GM18951 (cell line): Measurements from ENCODE around the gene RHO.
"Not testable (repeated sequence)": the region's sequence is repeated elsewhere in the genome, so short reads cannot be mapped to it uniquely, and the experiment has no call there.

ENCODE experiments used
- POLR2A ChIP-seq: IDR thresholded peaks from 4 replicates; pipeline ENCODE4 v1.6.1; 2011; ENCODE audit warnings: mild to moderate bottlenecking; ENCODE audit not compliant: insufficient read length, insufficient read depth; ENCODE audit errors: extremely low read depth
- in situ Hi-C: fragments of 300-500 bp; cut with MboI; formaldehyde crosslinking; loops from one replicate; pipeline ENCODE4 v1.12.0; 2022; ENCODE audit warnings: low sequenced_read_pairs, mixed read lengths, inconsistent platforms; ENCODE audit not compliant: unreplicated experiment

The RHO gene

GRCh38 chr3:129533406-129533805, 5.0 kb downstream of the RHO start:
- in situ Hi-C loops = no loop called here
- no peak for TF ChIP-seq POLR2A

DNA sequence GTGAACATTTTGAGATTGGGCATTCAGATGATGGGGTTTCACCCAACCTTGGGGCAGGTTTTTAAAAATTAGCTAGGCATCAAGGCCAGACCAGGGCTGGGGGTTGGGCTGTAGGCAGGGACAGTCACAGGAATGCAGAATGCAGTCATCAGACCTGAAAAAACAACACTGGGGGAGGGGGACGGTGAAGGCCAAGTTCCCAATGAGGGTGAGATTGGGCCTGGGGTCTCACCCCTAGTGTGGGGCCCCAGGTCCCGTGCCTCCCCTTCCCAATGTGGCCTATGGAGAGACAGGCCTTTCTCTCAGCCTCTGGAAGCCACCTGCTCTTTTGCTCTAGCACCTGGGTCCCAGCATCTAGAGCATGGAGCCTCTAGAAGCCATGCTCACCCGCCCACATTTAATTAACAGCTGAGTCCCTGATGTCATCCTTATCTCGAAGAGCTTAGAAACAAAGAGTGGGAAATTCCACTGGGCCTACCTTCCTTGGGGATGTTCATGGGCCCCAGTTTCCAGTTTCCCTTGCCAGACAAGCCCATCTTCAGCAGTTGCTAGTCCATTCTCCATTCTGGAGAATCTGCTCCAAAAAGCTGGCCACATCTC, 6.1 kb downstream of the RHO start:
- in situ Hi-C loops = no loop called here
- TF ChIP-seq POLR2A = no peak

DNA sequence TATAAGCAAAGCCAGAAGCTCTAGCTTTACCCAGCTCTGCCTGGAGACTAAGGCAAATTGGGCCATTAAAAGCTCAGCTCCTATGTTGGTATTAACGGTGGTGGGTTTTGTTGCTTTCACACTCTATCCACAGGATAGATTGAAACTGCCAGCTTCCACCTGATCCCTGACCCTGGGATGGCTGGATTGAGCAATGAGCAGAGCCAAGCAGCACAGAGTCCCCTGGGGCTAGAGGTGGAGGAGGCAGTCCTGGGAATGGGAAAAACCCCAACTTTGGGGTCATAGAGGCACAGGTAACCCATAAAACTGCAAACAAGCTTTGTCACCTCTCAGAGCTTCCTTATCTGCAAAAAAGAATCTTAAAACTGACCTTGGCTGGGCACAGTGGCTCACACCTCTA, 6.6 kb downstream of the RHO start:
- in situ Hi-C loops = no loop called here
- TF ChIP-seq POLR2A = no peak

DNA sequence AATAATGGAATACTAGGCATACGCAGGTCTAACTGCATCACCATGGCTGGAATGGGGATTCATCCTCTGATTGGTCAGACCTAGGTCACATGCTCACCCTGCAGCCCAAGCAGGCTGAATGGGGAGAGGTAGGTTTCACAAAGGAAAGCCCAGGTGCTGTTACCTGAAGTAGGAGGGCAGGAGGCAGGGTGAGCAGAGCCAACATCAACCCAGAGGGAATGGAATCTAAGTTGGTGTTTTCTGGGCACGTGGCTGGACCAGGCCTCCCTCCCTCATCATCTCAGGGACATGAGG, 7.9 kb downstream of the RHO start:
- in situ Hi-C loops = no loop called here

GRCh38 chr3:129536804-129537203, 8.4 kb downstream of the RHO start:
- in situ Hi-C loops = no loop called here
- TF ChIP-seq POLR2A = no peak

More for the DNA sequence above, 7.9 kb downstream of the RHO start:
- TF ChIP-seq POLR2A = no peak

- in situ Hi-C loops = no loop called here
Observed at GRCh38 chr3:129539206-129539605, 10.8 kb downstream of the RHO start.

GRCh38 chr3:129540776-129541516, 12.5 kb downstream of the RHO start:
- in situ Hi-C loops = no loop called here
- no peak for TF ChIP-seq POLR2A

More at GRCh38 chr3:129539206-129539605, 10.8 kb downstream of the RHO start:
- no peak for TF ChIP-seq POLR2A

- in situ Hi-C loops = no loop called here
- TF ChIP-seq POLR2A = no peak
Observed at GRCh38 chr3:129542747-129543146, 14.3 kb downstream of the RHO start.

GRCh38 chr3:129543156-129543790, 14.8 kb downstream of the RHO start, which contains the start of gene H1-8:
H1-8 (plus strand) TSS chr3:129543175; CDS start chr3:129543219, 44 bp downstream.
- in situ Hi-C loops = no loop called here
- no peak for TF ChIP-seq POLR2A

DNA sequence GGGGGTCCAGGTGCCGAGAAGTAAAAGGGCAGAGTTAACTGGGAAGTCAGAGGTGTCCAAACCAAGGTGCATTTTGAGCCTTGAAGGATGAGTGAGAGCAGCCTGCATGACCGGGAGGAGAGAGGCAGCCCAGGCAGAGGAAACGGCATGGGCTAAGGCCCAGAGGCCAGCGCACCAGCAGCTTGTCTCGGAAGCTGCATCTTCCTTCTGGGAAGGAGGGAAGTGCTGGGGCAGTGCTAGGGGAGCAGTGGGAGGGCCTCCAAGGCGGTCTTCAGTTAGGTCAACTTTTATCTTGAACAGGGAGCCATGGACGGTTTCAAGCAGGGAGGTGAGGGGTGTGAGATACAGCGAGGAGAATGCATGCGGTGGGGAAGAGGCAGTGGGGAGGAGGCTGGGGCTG, 15.6 kb downstream of the RHO start:
- in situ Hi-C loops = no loop called here
- TF ChIP-seq POLR2A = no peak

- in situ Hi-C loops = not testable (repeated sequence)
Observed at GRCh38 chr3:129545951-129546350, 17.5 kb downstream of the RHO start.

GRCh38 chr3:129547241-129547640, 18.8 kb downstream of the RHO start:
- no peak for TF ChIP-seq POLR2A
- in situ Hi-C loops = no loop called here

- in situ Hi-C loops = no loop called here
- no peak for TF ChIP-seq POLR2A
Observed at GRCh38 chr3:129548104-129548965, 19.9 kb downstream of the RHO start.
